ENCODE measurements around the gene ANK3. TPM values are rescaled to one million over a fixed set of nuclear protein-coding genes. Genes with fewer than 3 reads are reported as not detected.

Gene ANK3
- polyA plus RNA-seq, 1 donor from 2014 or later = 114 TPM

GRCh38 chr10:60387531-60387930 is 2.1 kb downstream of the ANK3 start:
- H3K79me2 ChIP-seq (replicated peaks; ENCODE audit: insufficient read depth, low read length) = peaks cover 41% of the 10 kb centered on the region
- H3K27me3 ChIP-seq (ENCODE audit: insufficient read depth, low read depth, low read length) = no peaks in the 10 kb centered on the region
- peak overlapping the region; percentile 76 for H3K4me2 ChIP-seq (ENCODE audit: low read length)
- H2AFZ ChIP-seq (ENCODE audit: low read depth, low read length) = no peak overlapping the region
- H4K20me1 ChIP-seq (ENCODE audit: insufficient read depth) = no peaks in the 10 kb centered on the region
- TF ChIP-seq EZH2 (IDR thresholded peaks at IDR 0.05; ENCODE audit: borderline replicate concordance, insufficient read depth, low read length, poor library complexity, severe bottlenecking) (no peak), TAF1 (IDR thresholded peaks at IDR 0.05; ENCODE audit: low read depth) (no peak), POLR2AphosphoS5 (IDR thresholded peaks at IDR 0.05) (no peak), SMC3 (conservative IDR thresholded peaks at IDR 0.05; ENCODE audit: poor library complexity) (no peak), RAD21 (conservative IDR thresholded peaks at IDR 0.05) (no peak), CTCF (IDR thresholded peaks at IDR 0.05; ENCODE audit: poor library complexity, severe bottlenecking) (no peak), REST (IDR thresholded peaks at IDR 0.05; ENCODE audit: borderline replicate concordance) (no peak), MXI1 (conservative IDR thresholded peaks at IDR 0.05; ENCODE audit: poor library complexity, severe bottlenecking) (no peak), EP300 (conservative IDR thresholded peaks at IDR 0.05; ENCODE audit: poor library complexity, severe bottlenecking) (no peak)
- no peaks in the 10 kb centered on the region for H3K36me3 ChIP-seq (ENCODE audit: insufficient read depth, low read length)
- no peaks in the 10 kb centered on the region for H3K9me3 ChIP-seq (ENCODE audit: low read length)
- peak overlapping the region; percentile 61 for H3K4me3 ChIP-seq (ENCODE audit: low read length)
- peak overlapping the region; percentile 83 for H3K27ac ChIP-seq (ENCODE audit: low read length)
- H3K9me2 ChIP-seq (ENCODE audit: insufficient read depth, low read length) = no peaks in the 10 kb centered on the region
- peaks cover 8% of the 10 kb centered on the region for H3F3A ChIP-seq (ENCODE audit: insufficient read depth, low read length, poor library complexity, severe bottlenecking)
- H3K9ac ChIP-seq (ENCODE audit: low read length) = peak overlapping the region; percentile 47

- H3K9ac ChIP-seq (ENCODE audit: low read length) = no peak overlapping the region
- no peaks in the 10 kb centered on the region for H3K27me3 ChIP-seq (ENCODE audit: insufficient read depth, low read depth, low read length)
- H3K79me2 ChIP-seq (replicated peaks; ENCODE audit: insufficient read depth, low read length) = peaks cover 31% of the 10 kb centered on the region
- H3K4me2 ChIP-seq (ENCODE audit: low read length) = no peak overlapping the region
- TF ChIP-seq RAD21 (conservative IDR thresholded peaks at IDR 0.05) (no peak), POLR2AphosphoS5 (IDR thresholded peaks at IDR 0.05) (no peak), MXI1 (conservative IDR thresholded peaks at IDR 0.05; ENCODE audit: poor library complexity, severe bottlenecking) (no peak), EP300 (conservative IDR thresholded peaks at IDR 0.05; ENCODE audit: poor library complexity, severe bottlenecking) (no peak)
- peaks cover 8% of the 10 kb centered on the region for H3F3A ChIP-seq (ENCODE audit: insufficient read depth, low read length, poor library complexity, severe bottlenecking)
- no peak overlapping the region for H3K27ac ChIP-seq (ENCODE audit: low read length)
- H3K9me3 ChIP-seq (ENCODE audit: low read length) = no peaks in the 10 kb centered on the region
- H3K4me3 ChIP-seq (ENCODE audit: low read length) = no peak overlapping the region
- no peaks in the 10 kb centered on the region for H3K9me2 ChIP-seq (ENCODE audit: insufficient read depth, low read length)
- no peak overlapping the region for H2AFZ ChIP-seq (ENCODE audit: low read depth, low read length)
- peaks cover 4% of the 10 kb centered on the region for H4K20me1 ChIP-seq (ENCODE audit: insufficient read depth)
- H3K36me3 ChIP-seq (ENCODE audit: insufficient read depth, low read length) = no peaks in the 10 kb centered on the region
Observed at GRCh38 chr10:60385399-60385738, 4.3 kb downstream of the ANK3 start.
